Mononuclear cell (primary cell): Measurements from ENCODE around the gene ALDH1B1. TPM values are rescaled to one million over a fixed set of nuclear protein-coding genes. Genes with fewer than 3 reads are reported as not detected.

Experiments used
- H3K27me3 ChIP-seq: 2 replicates; pipeline ENCODE4 v1.6.0; 2011; ENCODE audit warnings: low read length, control low read depth; ENCODE audit not compliant: insufficient read depth
- H3K4me1 ChIP-seq: 2 replicates; pipeline ENCODE4 v1.5.1; 2011; ENCODE audit warnings: mild to moderate bottlenecking, low read length, control low read depth; ENCODE audit not compliant: insufficient read depth
- H3K4me3 ChIP-seq: 2 replicates; pipeline ENCODE4 v1.5.1; 2011; ENCODE audit warnings: mild to moderate bottlenecking, low read length, moderate library complexity
- H3K9me3 ChIP-seq: 2 replicates; pipeline ENCODE4 v1.5.1; 2011; ENCODE audit warnings: low read depth, mild to moderate bottlenecking, control low read depth, low read length
- total RNA-seq: library from RNA; depleted of rRNA; stranded (reverse); fragments of >200 nt; gene quantifications from one replicate; pipeline ENCODE4 v1.2.3, GENCODE V29; 2012

Gene ALDH1B1
- total RNA-seq, 1 donor = 0.52 TPM

- no peaks in the 10 kb centered on the region for H3K4me1 ChIP-seq
- H3K27me3 ChIP-seq = peaks cover 4% of the 10 kb centered on the region
- no peak overlapping the region for H3K4me3 ChIP-seq
- H3K9me3 ChIP-seq = no peaks in the 10 kb centered on the region
These were observed 38.6 kb downstream of the ALDH1B1 start for GRCh38 chr9:38431116-38431515.

GRCh38 chr9:38432922-38433510 is 40.5 kb downstream of the ALDH1B1 start:
- H3K4me1 ChIP-seq = no peaks in the 10 kb centered on the region
- H3K27me3 ChIP-seq = no peaks in the 10 kb centered on the region
- no peaks in the 10 kb centered on the region for H3K9me3 ChIP-seq
- no peak overlapping the region for H3K4me3 ChIP-seq

GRCh38 chr9:38434365-38434764 is 41.9 kb downstream of the ALDH1B1 start:
- Histone ChIP-seq H3K4me1 (no peaks in the 10 kb centered on the region), H3K9me3 (no peaks in the 10 kb centered on the region), H3K4me3 (no peak overlapping the region), H3K27me3 (no peaks in the 10 kb centered on the region)

- H3K4me1 ChIP-seq = no peaks in the 10 kb centered on the region
- H3K9me3 ChIP-seq = no peaks in the 10 kb centered on the region
- no peak overlapping the region for H3K4me3 ChIP-seq
- no peaks in the 10 kb centered on the region for H3K27me3 ChIP-seq
These were observed 42.4 kb downstream of the ALDH1B1 start for GRCh38 chr9:38434853-38435252.

GRCh38 chr9:38435521-38435920 is 43.0 kb downstream of the ALDH1B1 start:
- Histone ChIP-seq H3K27me3 (no peaks in the 10 kb centered on the region), H3K4me1 (no peaks in the 10 kb centered on the region), H3K4me3 (no peak overlapping the region), H3K9me3 (no peaks in the 10 kb centered on the region)

GRCh38 chr9:38436708-38437107 is 44.2 kb downstream of the ALDH1B1 start:
- no peaks in the 10 kb centered on the region for H3K9me3 ChIP-seq
- no peak overlapping the region for H3K4me3 ChIP-seq
- H3K27me3 ChIP-seq = no peaks in the 10 kb centered on the region
- H3K4me1 ChIP-seq = no peaks in the 10 kb centered on the region

- Histone ChIP-seq H3K9me3 (no peaks in the 10 kb centered on the region), H3K4me1 (no peaks in the 10 kb centered on the region), H3K4me3 (no peak overlapping the region), H3K27me3 (no peaks in the 10 kb centered on the region)
These were observed 44.8 kb downstream of the ALDH1B1 start for GRCh38 chr9:38437193-38437823.

GRCh38 chr9:38439291-38439915 is 46.9 kb downstream of the ALDH1B1 start:
- no peaks in the 10 kb centered on the region for H3K9me3 ChIP-seq
- H3K27me3 ChIP-seq = no peaks in the 10 kb centered on the region
- no peaks in the 10 kb centered on the region for H3K4me1 ChIP-seq
- no peak overlapping the region for H3K4me3 ChIP-seq

- Histone ChIP-seq H3K4me1 (no peaks in the 10 kb centered on the region), H3K4me3 (no peak overlapping the region)
These were observed 47.4 kb downstream of the ALDH1B1 start for GRCh38 chr9:38439916-38440301.

GRCh38 chr9:38440516-38440915 is 48.0 kb downstream of the ALDH1B1 start:
- no peaks in the 10 kb centered on the region for H3K27me3 ChIP-seq
- no peaks in the 10 kb centered on the region for H3K4me1 ChIP-seq
- no peaks in the 10 kb centered on the region for H3K9me3 ChIP-seq
- H3K4me3 ChIP-seq = no peak overlapping the region

More at GRCh38 chr9:38439916-38440301, 47.4 kb downstream of the ALDH1B1 start:
- Histone ChIP-seq H3K9me3 (no peaks in the 10 kb centered on the region), H3K27me3 (no peaks in the 10 kb centered on the region)

GRCh38 chr9:38441347-38442085 is 49.0 kb downstream of the ALDH1B1 start:
- Histone ChIP-seq H3K27me3 (peaks cover 3% of the 10 kb centered on the region), H3K4me1 (no peaks in the 10 kb centered on the region), H3K9me3 (no peaks in the 10 kb centered on the region), H3K4me3 (no peak overlapping the region)

GRCh38 chr9:38442473-38443096 is 50.1 kb downstream of the ALDH1B1 start:
- no peaks in the 10 kb centered on the region for H3K9me3 ChIP-seq
- H3K4me1 ChIP-seq = no peaks in the 10 kb centered on the region
- H3K27me3 ChIP-seq = peaks cover 9% of the 10 kb centered on the region
- H3K4me3 ChIP-seq = no peak overlapping the region

GRCh38 chr9:38443181-38443580 is 50.7 kb downstream of the ALDH1B1 start:
- Histone ChIP-seq H3K4me1 (no peaks in the 10 kb centered on the region), H3K4me3 (no peak overlapping the region), H3K27me3 (peaks cover 12% of the 10 kb centered on the region)

GRCh38 chr9:38443597-38443996 is 51.1 kb downstream of the ALDH1B1 start:
- H3K4me3 ChIP-seq = no peak overlapping the region
- H3K4me1 ChIP-seq = no peaks in the 10 kb centered on the region
- peaks cover 15% of the 10 kb centered on the region for H3K27me3 ChIP-seq
- no peaks in the 10 kb centered on the region for H3K9me3 ChIP-seq

More at GRCh38 chr9:38443181-38443580, 50.7 kb downstream of the ALDH1B1 start:
- no peaks in the 10 kb centered on the region for H3K9me3 ChIP-seq
